Astrocyte (in vitro differentiated cells and primary cell): ENCODE measurements around the gene NUBPL.

Experiments
- EZH2 ChIP-seq: IDR thresholded peaks from 2 replicates; pipeline ENCODE4 v1.6.1; 2012; ENCODE audit warnings: mild to moderate bottlenecking, low read length, inconsistent platforms; ENCODE audit not compliant: insufficient read depth
- TF ChIP-seq, protein P1 (sequence below): IDR thresholded peaks from 2 replicates; pipeline ENCODE4 v1.5.1; 2011; ENCODE audit warnings: low read depth, mild to moderate bottlenecking, inconsistent platforms, low read length, moderate library complexity; ENCODE audit not compliant: insufficient read depth

DNA sequence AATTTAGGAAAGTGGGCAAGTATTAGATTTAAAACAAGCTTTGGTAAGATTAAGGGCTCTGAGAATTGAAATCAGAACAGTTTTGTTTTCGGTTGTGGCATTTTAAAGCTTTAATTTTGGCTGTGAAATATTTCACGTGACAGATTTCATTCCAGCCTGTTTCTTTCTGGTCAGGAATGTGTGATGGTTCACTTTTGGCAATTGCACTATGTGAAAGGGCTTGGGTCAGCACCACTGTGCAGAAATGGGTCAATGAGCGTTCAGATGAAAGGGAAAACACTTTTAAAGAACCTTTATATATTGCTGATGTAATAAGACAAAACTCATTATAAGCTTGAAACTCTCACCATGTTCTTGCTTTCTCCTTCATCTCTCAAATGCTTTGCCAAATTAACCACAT lies 17.1 kb downstream of the NUBPL start:
- TF ChIP-seq, protein P1, sequence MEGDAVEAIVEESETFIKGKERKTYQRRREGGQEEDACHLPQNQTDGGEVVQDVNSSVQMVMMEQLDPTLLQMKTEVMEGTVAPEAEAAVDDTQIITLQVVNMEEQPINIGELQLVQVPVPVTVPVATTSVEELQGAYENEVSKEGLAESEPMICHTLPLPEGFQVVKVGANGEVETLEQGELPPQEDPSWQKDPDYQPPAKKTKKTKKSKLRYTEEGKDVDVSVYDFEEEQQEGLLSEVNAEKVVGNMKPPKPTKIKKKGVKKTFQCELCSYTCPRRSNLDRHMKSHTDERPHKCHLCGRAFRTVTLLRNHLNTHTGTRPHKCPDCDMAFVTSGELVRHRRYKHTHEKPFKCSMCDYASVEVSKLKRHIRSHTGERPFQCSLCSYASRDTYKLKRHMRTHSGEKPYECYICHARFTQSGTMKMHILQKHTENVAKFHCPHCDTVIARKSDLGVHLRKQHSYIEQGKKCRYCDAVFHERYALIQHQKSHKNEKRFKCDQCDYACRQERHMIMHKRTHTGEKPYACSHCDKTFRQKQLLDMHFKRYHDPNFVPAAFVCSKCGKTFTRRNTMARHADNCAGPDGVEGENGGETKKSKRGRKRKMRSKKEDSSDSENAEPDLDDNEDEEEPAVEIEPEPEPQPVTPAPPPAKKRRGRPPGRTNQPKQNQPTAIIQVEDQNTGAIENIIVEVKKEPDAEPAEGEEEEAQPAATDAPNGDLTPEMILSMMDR: no peak
- no peak for TF ChIP-seq EZH2
